GM21447 (cell line): ENCODE measurements around the gene POP5.

Experiments
- ATAC-seq: cut with Tn5 transposase; IDR thresholded peaks from one replicate; pipeline ENCODE4 v1.9.1; 2021; ENCODE audit not compliant: unreplicated experiment

POP5 gene

DNA sequence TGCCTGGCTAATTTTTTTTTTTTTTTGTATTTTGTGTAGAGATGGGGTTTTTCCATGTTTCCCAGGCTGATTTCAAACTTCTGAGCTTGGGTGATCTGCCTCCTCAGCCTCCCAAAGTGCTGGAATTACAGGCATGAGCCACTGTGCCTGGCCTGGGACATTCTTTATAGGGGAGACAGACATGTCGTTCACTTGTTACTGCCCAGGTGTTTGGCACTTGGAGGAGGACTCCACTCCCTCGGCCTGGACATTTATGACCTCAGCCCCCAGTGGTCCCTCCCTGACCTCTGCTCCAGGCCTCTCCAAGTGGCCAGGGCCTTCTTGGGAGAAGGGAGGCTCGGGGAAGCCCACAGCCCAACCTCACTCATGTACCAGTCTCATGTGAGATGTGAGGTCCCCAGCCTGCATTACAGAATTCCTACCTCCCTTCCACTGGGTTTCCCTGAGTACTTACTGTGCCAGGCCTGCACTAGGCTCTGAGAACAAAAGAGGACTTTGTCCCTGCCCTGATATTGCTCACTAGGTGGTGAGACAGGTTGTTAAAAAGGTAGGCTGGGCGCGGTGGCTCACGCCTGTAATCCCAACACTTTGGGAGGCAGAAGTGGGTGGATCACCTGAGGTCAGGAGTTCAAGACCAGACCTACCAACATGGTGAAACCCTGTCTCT is 9.7 kb upstream of the POP5 start:
- no peak for ATAC-seq

DNA sequence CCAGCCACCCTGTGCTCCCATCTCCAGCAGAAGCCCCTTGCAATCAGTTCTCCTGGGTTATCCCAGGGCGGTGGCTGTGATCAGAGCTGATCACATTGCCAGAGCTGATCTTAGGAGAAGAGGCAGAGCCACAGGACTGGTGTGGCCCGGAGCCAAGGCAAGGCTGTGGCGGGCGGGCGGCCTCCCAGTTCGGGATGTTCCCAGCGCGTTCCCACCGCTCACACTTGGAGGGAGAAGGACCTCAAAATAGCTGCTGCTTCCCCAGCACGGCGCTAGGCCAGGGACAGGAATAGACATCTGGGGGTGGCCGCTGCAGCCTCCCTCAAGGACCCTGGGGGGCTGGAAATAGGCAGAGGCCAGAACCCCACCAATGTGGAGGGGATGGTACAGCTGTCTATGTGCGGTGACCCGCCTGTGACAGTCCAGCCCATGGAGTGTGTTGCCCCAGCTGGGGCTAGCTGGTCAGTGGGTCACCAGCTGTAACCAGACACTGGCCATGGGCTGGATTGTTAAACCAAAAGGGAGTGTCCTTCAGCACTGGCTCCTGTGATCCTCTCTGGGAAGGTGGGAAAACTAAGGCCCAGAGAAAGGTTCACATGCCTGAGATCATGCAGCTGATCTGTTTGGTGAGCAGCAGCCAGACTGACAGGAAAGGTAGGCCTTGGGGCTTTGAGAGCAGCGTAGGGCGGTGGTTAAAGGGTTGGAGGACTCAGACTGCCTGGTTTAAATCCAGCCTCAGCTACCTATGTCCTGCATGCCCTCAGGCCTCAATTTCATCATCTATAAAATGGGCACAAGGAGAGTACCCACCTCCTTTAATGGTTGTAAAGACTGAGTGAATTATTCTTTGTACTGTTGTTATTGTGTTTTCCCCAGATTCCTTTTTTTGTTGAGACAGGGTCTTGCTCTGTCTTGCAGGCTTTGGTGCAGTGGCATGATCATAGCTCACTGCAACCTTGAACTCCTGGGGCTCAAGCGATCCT is 8.0 kb upstream of the POP5 start:
- ATAC-seq = no peak

- no peak for ATAC-seq
Measured at GRCh38 chr12:120588371-120588770, 7.2 kb upstream of the POP5 start.

DNA sequence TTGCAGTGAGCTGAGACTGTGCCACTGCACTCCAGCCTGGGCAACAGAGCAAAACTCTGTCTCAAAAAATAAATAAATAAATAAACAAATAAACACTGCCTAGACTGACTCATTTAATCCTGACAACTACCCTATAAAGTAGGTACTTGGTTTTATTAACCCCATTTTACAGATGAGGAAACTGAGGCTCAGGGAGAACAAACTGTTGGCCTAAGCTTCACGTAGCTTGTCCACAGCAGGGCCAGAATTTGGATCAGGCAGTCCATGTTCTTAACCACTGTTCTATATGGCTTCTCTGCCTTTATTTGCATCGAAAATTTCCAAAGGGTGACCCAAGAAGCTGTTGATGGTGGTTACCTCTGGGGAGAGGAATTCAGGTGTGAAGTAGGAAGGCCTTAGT is 5.7 kb upstream of the POP5 start:
- no peak for ATAC-seq

GRCh38 chr12:120586206-120586605 is 5.0 kb upstream of the POP5 start:
- no peak for ATAC-seq

DNA sequence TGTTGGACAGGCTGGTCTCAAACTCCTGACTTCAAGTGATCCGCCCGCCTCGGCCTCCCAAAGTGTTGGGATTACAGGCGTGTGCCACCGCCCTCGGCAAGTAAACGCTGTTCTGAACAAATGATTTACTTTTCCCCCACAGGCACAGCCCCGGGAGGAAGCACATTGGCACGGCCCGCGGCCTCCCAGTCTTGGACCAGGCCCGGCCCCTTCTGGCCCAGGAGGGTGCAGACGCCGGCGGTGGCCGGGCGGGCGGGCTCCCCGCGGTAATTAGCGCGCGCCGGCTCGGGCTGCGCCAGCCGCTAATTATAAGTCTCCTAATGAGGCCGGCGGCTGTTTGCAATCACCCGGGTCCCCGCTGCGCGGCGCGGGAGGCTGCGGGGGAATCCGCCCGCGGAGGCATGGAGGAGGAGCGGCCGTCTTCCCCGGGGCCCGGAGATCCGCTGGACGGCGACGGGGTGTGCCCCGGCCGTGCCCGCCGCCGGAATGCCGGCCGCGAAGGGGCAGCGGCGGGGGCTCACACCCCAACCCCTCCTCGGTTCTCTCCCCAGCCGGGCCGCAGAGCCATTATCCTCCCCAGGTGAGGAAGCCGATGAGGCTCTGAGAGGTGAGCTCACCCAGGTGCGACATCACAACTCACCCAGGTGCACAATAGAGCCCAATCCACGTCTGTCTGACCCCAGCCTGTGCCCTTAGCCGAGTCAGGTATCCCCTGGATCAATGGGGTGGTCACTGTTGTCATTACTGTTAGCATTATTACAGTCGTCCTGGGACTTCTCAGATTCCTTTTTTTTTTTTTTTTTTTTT is 3.3 kb upstream of the POP5 start:
- ATAC-seq = no peak

DNA sequence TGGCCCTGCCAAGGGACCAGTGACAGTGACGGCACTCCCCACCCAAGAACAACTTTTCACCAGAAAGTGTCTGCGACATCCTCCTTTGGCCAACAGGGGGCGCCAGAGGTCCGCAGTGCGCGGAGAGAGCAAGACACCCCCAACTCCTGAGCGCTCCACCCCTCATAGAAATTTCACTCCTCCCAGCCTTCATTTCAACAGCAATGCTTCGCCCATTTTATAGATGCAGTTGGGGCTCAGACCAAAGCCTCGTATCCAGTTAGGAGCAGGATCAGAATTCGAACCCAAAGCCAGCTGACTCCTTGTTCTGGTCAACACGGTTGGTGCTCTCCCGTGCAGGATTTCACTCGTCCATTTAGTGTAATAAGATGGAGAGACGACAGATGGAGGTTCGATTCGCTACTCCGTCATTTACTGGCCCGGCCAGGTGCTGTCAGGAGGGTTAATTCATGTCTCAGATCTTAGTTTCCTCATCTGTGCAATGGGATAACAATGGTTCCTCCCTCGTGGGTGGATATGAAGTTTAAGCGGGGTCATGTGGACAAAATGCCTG is 2.4 kb upstream of the POP5 start:
- no peak for ATAC-seq

DNA sequence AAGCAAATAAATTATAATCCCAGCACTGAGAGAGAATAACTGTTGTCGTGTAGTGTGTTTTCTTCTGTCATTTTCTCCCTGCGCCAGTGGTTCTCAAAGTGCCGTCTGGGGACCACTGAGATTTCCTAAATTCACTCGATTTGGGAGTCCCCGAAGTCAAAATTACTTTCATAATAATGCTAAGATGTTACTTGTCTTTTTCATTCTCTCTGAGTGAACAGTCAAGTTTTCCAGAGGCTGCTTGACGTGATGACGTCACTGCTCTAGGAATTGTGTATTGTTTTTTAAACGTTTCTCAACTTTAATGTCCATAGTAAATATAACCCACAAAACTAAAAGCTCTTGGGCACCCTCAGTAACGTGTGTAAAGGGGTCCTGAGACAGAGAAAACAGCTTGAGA is 796 bp upstream of the POP5 start:
- no peak for ATAC-seq

- no peak for ATAC-seq
Measured at GRCh38 chr12:120579179-120579578, 2.0 kb downstream of the POP5 start.

DNA sequence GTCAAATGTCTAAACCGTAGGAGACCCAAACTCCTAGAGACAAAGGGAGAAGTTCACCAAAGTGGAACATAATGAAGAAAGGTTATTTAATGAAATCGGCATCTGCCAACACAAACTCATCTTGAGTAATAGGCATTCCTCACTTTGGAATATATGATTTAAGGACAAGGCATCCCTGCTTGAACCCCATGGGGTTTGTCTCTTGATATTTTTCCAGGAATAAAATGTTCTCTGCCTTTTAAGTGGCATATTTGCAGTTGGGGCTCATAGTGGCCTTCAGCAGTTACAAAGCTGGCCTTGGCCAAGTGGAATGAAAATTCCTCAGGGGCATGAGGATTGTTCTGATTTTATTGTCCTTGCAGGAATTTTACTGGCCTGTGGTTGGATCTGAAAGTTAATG is 7.1 kb downstream of the POP5 start:
- ATAC-seq = no peak

DNA sequence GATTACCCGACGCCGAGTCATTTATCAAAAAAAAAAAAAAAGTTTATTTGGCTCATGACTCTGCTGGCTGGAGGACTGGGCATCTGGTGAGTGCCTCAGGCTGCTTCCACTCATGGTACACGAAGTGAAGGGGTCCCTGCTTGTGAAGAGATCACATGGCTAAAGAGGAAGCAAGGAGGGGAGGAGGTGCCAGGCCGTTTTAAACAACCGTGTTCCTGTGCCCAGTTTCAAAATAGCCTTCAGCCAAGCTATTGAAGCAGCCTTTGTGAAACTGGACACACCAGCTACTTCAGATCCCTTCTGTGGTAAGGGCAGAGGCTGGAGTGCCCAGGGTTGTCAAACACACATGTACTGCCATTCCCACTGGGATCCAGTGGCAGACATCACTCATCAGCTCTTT is 7.6 kb downstream of the POP5 start:
- ATAC-seq = no peak

DNA sequence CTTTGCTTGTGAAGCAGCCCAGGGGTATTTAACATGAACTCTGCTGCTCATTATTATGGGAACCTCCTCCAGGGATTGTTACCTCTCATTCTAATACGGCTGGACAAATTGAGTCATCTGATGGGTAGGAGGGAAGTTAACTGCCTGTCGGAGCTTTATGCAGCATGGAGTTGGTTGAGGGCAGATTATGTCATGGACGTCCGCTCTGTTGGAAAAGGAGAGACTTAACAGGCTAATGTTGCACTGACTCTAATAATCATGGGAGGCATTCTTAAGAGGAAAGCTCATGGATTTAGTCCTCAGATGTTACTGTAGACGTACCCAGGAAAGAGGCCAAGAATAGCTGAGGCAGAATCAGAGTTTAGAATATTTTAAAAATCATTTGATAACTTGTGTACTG is 9.9 kb downstream of the POP5 start:
- ATAC-seq = no peak

DNA sequence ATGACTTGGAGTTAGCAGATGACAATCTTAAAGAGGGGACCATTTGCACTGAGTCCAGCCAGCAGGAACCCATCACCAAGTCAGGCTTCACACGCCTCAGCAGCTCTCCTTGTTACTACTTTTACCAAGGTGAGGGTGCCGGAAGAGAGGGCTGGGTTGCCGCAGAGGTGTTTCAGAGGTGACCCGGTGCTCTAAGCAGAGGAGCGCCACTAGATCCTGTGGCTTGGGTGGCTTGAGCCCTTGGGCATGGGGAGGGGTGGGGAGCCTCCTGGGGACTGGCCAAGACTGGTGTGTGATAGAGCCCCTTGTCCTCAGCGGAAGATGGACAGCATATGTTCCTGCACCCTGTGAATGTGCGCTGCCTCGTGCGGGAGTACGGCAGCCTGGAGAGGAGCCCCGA is 17.7 kb downstream of the POP5 start:
- no peak for ATAC-seq

DNA sequence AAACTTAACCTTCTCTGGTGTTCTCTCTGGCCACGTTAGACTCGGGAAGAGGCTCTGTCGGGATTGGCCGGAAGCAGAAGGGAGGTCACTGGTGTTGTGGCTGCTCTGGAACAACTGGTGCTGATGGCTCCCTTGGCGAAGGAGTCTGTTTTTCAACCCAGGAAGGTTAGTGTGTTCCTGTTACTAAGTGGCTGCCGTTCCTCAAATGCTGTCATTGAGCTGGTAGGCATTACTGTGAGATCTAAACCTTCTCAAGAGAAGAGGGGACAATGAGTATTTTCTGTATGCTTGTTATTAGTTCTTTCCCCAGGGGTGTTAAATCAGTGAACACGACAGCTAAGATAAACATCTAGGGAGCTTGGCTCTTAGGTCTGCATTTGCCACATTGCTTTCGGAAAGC is 18.3 kb downstream of the POP5 start:
- no peak for ATAC-seq

DNA sequence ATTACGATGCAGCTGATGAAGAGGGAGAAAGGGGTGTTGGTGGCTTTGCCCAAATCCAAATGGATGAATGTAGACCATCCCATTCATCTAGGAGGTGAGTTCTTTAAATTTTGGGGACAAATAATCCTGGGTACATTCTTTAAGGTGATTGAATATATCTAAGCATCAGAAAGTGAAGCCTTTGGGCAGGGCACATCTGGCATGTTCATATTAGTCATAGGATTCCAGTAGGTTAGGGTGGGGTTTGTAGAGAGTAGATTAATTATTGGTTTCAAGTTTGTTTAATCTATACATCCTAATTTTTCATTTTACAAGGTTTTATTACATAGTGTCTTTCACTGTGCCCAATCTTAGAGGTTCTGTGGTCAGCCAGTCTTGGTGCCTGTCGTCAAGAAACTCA is 23.6 kb downstream of the POP5 start:
- no peak for ATAC-seq

GRCh38 chr12:120554678-120555077 is 26.5 kb downstream of the POP5 start:
- no peak for ATAC-seq

DNA sequence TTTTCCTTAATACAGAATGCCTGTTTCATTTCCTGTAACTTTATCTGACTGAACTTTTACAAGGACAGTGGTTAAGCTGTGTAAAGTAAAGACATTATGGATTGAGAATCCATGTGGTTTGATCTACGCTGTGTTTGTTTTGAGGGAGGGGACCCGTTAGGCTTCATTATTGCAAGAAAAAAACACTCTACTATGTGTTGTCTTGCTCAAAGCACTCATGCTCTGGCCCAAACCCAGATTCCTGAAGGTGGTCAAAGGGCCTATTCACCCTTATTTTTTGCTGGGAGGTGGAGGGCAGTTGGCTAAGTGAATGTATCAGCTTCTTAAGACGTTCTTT is 35.2 kb downstream of the POP5 start:
- ATAC-seq = no peak

GRCh38 chr12:120544691-120545090 is 36.5 kb downstream of the POP5 start:
- no peak for ATAC-seq

DNA sequence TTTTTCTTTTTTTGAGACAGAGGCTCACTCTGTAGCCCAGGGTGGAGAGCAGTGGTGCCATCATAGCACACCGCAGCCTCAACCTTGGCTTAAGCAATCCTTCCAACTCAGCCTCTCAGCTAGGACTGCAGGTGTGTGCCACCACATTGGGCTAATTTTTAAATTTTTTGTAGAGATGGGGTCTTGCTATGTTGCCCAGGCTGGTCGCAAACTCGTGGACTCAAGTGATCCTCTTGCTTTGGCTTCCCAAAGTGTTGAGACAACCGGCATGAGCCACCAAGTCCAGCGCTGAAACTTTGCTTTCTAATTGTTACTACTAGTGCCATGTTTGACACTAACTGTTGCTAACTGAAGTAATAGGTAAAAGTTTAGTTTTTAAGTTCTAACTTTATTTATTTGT is 39.0 kb downstream of the POP5 start:
- ATAC-seq = no peak

- ATAC-seq = no peak
Measured at GRCh38 chr12:120540445-120540844, 40.8 kb downstream of the POP5 start.

DNA sequence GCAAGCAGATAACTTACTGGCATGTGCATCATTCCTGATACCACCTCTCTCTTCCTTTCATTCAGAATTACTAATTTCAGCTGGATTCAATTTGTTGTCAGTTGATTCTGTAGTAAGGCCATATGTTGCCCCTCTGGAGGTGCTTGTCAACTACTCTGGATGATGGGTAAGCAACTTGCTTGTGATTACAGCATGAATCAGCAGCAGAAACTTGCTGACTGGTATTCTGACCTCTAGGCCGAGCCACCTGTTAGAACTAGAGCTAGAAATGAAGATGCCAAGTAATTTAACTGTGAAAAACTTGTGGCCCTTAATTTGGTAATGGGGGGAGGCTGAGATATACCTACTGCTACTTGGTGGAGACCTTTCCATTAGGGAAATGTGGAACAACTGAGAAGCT is 41.9 kb downstream of the POP5 start:
- no peak for ATAC-seq
